Uterus (tissue), 2 donors: ENCODE results near the gene BMF.

Source experiments
- POLR2A ChIP-seq, 2 donors: fragments of 450-650 bp; IDR thresholded peaks; one replicate each; pipeline ENCODE4 v1.6.1; 2016; ENCODE audit warnings: antibody characterized with exemption in 2 of 2, mild to moderate bottlenecking in 1 of 2, moderate library complexity in 1 of 2
- TF ChIP-seq, protein P1 (sequence below), 4 experiments: fragments of 200-600 bp in 2 of 4; fragments of 450-650 bp in 2 of 4; sonication (generic) in 2 of 4; IDR thresholded peaks; one replicate each; pipeline ENCODE4 v1.5.1; 2016 to 2019; ENCODE audit warnings: antibody characterized with exemption in 4 of 4, mild to moderate bottlenecking in 2 of 4, moderate library complexity in 1 of 4

DNA sequence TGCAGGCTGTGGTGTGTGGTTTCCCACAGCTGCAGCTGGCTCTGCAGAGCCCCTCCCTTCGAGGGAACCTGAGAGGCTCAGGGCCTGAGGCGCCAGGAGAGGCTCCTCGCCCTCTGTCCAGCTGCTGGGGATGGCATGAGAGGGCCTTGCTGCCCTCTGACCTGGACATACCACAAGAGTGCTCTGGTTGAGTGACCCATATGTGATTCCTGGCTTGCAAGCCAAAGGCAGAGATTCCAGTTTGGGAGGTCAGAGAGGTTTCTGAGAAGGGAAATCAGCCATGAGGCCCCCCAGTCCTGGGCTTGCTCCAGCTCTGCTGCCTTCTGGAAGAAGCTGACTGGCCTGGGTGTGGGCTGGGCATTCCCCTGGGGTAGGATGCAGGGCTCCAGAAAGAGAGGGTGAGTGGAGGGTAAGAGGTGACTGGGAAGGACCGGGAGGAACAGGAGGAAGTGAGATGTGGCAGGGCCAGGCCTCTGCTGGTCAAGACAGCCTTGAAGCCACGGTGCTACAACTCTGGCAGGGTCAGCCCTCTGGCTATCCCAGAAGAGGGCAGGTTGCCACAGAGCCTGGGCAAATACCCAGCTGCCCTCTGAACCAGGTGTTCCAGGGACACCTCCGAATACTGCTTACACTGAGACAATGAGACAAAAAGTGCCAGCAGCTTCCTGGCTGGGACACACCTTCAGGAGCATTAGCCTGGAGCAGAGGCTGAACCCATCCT lies 53.7 kb downstream of the BMF start:
- TF ChIP-seq, protein P1, sequence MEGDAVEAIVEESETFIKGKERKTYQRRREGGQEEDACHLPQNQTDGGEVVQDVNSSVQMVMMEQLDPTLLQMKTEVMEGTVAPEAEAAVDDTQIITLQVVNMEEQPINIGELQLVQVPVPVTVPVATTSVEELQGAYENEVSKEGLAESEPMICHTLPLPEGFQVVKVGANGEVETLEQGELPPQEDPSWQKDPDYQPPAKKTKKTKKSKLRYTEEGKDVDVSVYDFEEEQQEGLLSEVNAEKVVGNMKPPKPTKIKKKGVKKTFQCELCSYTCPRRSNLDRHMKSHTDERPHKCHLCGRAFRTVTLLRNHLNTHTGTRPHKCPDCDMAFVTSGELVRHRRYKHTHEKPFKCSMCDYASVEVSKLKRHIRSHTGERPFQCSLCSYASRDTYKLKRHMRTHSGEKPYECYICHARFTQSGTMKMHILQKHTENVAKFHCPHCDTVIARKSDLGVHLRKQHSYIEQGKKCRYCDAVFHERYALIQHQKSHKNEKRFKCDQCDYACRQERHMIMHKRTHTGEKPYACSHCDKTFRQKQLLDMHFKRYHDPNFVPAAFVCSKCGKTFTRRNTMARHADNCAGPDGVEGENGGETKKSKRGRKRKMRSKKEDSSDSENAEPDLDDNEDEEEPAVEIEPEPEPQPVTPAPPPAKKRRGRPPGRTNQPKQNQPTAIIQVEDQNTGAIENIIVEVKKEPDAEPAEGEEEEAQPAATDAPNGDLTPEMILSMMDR (IDR thresholded peaks at IDR 0.05): no peak
- TF ChIP-seq POLR2A (IDR thresholded peaks at IDR 0.05): no peak
